Measurements from ENCODE around the gene TRAPPC11.

DNA sequence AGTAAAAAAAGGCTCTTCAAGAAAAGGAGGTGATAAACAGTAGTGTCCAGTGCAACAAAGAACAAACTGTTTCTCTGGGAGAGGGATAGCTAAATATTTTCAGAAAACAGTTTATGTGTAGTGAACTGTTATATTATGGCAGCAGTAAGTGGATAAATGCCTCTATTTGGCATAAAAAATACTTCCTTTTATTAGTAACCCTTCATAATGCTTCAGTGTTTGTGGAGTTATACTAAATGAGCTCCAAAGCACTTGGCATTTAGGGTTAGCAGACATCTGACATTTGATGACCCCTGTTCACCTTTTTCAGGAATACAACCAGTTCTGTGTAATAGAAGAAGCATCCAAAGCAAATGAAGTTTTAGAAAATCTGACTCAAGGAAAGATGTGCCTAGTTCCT is 31.9 kb downstream of the TRAPPC11 start:
- TF ChIP-seq, protein P1, sequence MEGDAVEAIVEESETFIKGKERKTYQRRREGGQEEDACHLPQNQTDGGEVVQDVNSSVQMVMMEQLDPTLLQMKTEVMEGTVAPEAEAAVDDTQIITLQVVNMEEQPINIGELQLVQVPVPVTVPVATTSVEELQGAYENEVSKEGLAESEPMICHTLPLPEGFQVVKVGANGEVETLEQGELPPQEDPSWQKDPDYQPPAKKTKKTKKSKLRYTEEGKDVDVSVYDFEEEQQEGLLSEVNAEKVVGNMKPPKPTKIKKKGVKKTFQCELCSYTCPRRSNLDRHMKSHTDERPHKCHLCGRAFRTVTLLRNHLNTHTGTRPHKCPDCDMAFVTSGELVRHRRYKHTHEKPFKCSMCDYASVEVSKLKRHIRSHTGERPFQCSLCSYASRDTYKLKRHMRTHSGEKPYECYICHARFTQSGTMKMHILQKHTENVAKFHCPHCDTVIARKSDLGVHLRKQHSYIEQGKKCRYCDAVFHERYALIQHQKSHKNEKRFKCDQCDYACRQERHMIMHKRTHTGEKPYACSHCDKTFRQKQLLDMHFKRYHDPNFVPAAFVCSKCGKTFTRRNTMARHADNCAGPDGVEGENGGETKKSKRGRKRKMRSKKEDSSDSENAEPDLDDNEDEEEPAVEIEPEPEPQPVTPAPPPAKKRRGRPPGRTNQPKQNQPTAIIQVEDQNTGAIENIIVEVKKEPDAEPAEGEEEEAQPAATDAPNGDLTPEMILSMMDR (IDR thresholded peaks at IDR 0.05): no peak
- no peak for TF ChIP-seq POLR2A (IDR thresholded peaks at IDR 0.05)

Measured in breast epithelium (tissue), 3 donors.